GM18858 (cell line): ENCODE measurements around the gene CRB3.
"Not testable (repeated sequence)": the region's sequence is repeated elsewhere in the genome, so short reads cannot be mapped to it uniquely, and the experiment has no call there.

Experiments used
- ATAC-seq: cut with Tn5 transposase; IDR thresholded peaks from one replicate; pipeline ENCODE4 v1.9.1; 2021; ENCODE audit not compliant: unreplicated experiment

Gene CRB3

GRCh38 chr19:6490134-6490533 is 26.1 kb downstream of the CRB3 start:
- no peak for ATAC-seq

DNA sequence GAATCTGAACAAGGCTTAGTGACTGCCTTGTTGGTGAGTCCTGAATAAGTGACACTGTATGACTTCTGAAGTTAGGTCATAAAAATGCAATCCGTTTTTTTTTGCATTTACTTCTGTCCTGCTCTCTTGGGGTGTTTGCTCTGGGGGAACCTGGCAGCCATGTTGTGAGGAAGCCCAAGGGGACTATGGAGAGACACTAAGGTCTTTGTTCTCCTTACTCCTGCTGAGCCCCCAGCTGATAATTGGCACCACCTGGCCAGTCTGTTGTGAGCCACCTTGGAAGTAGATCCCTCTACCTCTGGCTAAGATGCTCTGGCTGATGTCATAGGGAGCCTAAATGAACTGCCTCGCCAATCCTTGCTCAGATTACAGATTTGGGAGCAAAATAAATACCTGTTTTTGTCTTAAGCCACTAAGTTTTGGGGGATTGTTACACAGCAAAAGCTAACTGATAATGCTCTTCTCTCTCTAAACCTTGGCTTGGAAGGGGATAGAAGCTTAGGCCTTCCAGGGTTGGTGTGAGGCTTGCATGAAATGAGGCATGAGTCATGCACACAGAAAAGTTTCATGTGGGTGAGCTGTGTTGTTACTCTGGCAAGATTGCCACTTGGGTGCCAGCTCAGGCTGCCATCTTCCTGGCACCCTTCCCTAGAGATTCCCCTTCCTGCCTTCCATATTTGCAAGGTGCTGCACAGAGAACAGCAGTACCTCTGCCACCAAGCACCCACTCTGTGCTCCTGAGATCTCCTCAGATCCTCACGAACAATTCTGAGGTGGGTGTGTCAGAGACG is 27.9 kb downstream of the CRB3 start:
- ATAC-seq, result no peak

DNA sequence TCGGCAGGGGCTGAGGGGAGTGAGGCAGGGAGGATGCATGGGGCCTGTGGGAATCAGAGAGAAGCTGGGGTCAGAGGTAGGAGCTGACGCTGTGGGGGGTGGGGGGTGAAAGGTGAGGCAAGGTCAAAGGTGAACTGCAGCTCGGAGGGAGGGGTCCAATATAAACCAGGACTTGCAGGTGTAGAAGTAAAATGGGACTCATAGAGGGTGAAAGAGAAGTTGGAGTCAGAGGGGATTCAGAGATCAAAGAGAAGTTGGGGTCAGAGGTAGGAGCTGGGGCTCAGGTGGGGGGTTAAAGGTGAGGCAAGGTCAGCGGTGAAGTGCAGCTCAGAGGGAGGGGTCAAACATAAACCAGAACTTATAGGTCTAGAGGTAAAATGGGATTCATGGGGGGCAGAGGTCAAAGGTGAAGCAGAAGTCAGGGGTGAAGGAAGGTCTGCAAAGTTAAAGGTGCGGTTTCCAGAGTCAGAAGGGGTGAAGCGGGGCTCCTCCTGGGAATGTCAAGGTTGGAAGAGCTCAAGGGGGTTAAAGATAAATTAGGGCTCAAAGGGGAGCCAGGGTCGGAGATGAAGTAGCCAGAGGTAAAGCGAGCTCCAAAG is 30.5 kb downstream of the CRB3 start:
- no peak for ATAC-seq

DNA sequence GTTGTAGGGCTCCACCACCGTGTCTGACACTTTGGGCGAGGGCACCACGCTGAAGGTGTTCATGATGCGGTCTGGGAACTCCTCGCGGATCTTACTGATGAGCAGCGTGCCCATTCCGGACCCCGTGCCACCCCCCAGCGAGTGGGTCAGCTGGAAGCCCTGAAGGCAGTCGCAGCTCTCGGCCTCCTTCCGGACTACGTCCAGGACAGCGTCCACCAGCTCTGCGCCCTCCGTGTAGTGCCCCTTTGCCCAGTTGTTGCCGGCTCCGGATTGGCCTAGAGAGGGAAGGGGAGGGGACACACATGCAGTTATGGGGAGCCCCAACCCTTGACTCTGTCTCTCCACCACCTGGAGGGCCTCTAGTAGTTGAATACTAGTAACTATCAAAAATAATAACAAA is 31.9 kb downstream of the CRB3 start:
- ATAC-seq, result no peak

DNA sequence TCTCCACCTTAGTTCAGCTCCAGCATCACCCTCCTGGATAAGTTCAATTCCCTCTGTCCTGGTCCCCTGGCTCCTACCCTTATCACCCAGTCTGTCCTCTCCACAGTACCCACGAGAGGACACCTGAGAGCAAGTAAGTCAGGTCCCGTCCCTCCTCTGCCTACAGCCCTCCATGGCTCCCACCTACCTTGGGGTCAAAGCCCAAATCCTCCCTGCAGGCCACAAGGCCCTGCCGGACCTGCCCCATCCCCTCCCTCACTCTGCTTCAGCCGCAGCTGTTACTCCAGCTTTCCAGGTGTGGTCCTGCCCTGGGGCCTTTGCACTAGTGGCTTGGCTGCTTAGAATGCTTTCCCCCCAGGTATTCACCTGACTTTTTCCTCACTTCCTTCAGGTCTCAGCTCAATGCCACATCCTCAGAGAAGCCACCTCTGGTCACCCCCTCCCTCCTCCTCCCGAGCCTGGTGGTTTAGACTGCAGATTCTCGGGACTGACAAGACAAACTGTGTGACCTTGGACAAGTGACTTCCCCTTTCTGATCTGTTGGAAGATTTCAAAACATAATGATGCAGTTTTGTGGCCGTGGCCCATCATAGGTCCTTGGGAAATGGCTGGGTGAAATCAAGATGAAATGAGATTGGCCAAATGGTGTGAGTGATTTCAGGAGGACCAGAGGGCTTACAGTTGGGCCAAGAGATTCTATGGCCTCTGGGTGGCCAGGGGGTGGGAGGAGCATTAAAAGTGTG is 34.4 kb downstream of the CRB3 start:
- ATAC-seq, result no peak

- no peak for ATAC-seq
Observed at GRCh38 chr19:6499052-6499790, 35.1 kb downstream of the CRB3 start.

DNA sequence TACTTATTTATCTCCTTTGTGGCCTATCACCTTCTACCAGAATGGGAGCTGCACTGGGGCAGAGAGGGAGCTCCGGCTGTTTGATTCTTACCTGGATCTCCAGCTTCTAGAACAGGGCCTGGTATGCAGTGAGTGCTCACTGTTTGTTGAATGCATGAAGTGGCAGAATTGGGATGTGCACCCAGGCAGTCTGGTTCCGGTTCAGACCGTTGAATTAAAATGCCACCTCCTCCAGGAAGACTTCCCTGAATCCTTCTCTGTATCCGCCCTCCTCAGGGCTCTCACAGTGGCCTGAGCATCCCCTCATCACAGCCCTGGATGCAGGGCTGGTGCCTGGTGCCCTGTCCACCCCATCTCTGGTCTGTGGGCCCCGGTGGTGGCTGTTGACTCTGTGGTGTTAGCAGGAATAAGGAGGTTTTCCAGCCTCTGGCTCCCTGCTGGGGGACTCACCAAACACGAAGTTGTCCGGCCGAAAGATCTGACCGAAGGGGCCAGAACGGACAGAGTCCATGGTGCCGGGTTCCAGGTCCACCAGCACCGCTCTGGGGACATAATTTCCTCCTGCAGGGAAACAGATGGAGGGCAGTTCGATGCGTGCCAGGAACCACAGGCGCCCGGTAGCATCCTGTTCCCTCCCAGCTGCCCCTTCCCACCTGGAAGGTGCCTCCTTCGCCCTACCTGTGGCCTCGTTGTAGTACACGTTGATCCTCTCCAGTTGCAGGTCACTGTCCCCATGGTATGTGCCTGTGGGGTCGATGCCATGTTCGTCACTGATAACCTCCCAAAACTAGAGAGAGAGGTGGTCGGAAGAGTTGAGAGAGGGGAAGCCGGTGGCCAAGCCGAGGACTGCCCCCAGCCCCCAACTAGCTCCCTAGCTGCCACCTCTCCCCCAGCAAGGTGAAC is 37.0 kb downstream of the CRB3 start:
- ATAC-seq, result no peak

DNA sequence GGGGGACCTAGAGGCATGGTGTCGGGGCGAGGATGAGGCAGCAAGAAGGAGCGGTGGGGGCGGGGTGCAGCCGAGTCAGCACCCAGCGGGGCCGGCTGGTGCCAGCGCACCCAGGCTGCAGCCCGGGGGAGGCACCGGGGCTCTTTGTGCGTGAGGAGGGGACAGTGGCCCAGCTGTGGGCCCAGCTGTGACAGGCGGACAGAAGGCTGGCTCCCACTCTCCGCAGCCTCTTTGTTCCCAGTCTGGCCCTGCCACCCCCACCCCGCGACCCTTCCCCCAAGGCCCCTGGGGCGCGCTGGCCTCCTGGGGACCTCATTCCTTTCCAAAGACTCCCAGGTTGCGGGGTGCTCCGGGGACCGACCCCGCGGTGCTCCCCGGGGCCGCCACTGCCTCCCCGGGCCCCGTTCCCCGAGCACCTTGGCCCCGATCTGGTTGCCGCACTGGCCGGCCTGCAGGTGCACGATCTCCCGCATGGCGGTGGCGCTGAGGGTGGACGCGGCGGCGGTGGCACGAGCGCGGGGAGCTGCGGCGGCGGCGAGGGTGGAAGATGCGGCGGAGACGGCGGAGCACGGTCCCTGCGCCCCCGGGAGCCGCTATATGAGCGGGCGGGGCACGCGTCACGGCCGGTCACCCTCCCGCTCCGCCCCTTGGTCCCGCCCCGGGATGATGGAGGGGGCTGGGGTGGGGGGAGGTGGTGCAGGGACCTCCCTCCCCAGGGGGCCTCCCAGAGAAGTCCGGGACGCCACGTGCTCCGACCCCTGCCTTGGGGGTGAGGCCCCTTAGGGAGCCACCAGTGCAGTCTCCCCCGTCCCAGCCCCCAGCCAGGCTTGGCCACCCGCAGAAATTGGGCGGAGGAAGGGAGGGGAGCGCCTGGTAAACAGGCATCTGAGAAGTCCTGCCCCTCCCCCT is 37.9 kb downstream of the CRB3 start, which contains the start of gene TUBB4A:
TSS of gene TUBB4A (minus strand) at position 570 of the 909 bp plus-strand sequence. CDS start at position 473, 97 bp downstream.
- ATAC-seq, result no peak

DNA sequence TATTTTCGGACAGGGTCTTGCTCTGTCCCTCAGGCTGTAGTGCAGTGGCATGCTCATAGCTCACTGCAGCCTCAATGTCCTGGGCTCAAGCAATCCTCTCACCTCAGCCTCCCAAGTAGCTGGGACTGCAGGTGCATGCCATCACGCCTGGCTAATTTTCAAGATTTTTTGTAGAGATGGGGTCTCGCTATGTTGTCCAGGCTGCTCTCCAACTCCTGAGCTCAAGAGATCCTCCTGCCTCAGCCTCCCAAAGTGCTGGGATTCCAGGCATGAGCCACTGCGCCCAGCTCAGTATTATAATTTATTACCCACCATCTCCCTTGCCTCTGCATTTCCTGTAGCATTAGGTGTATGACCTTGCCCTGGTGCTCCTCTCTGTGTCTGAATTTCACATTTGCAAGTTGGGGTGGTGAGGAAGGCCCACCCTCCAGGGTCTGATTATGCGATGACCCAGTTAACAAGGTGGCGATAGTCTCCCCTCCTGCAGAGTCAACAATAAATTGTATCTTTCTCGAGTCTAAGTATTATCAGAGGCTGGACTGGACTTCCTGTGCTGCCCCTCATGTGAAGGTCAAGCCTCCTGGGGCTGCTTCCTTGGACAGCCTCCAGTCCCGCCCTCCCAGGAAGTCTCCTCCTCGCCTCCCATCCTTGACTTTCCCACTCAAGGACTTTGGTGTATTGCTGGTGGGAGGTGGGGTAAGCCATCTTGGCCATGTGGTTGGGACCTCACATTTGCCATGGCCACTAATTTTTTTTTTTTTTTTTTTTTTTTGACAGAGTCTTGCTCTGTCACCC is 39.5 kb downstream of the CRB3 start:
- ATAC-seq, result no peak

DNA sequence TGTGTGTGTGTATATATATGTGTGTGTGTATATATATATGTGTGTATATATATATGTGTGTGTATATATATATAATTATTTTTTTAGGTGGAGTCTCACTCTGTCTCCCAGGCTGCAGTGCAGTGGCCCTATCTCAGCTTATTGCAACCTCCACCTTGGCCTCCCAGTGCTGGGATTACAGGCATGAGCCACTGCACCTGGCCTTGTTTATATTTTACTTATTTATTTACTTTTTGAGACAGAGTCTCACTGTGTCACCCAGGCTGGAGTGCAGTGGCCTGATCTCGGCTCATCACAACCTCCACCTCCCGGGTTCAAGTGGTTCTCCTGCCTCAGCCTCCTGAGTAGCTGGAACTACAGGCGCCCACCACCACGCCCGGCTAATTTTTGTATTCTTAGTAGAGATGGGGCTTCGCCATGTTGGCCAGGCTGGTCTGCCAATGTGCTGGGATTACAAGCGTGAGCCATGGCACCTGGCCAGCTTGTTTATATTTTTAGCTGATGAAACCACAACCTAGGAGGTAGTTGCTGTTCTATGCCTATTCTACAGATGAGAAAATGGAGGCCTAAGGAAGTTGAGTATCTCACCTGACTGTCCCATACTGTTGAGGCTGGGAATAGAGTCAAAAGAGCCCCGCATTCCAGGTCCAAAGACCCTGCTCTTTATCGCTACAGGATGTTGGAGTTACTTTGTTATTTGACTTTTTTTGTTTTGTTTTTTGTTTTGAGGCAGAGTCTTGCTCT is 44.1 kb downstream of the CRB3 start:
- not testable (repeated sequence) for ATAC-seq

GRCh38 chr19:6509118-6509971 is 45.3 kb downstream of the CRB3 start:
- ATAC-seq, result no peak

- no peak for ATAC-seq
Observed at GRCh38 chr19:6510618-6511017, 46.5 kb downstream of the CRB3 start.

DNA sequence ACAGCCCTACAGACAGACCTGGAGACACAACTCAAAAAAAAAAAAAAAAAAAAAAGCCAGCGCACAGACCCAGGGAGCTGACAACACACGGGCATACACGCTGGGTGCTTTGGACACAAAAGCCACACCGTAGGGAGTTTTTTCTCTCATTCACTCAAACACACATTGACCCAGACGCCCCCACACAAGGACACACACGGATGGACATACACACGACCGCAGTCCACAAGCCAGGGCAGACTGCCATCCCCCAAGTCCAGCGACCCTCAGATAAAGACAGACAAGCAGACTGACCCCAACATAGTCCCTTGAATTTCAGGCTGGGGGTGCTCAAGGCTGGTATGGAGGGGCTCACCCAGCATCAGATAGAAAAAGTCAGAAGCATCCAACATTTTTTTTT is 50.0 kb downstream of the CRB3 start:
- ATAC-seq, result no peak

DNA sequence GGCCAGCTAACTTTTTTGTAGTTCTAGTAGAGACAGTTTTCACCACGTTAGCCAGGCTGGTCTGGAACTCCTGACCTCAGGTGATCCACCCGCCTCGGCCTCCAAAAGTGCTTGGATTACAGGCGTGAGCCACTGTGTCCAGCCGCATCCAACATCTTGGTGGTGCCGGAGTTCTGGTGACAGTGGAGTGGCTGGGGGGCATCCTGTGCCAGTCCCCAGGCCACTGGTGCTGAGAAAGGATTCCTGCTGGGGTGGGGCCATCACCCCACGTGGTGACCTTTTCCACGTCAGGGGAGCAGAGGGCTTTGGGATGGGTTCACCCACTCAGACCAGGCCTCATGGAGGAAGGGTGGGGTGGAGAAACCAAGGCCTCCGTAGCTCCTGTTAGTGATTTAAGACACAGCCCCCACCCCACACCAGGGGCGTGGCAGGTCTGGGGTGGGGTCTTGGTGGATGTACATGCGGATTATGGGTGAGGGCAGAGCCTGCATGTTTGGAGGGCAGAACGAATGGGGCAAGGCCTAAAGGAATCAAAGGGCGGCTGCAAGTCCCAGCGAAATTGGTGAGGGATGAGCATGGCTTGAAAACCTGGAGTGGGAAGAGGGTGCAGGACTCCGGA is 51.0 kb downstream of the CRB3 start:
- no peak for ATAC-seq

GRCh38 chr19:6516018-6516658 is 52.1 kb downstream of the CRB3 start:
- no peak for ATAC-seq
